Activated CD4-positive, alpha-beta T cell treated with anti-CD3 and anti-CD28 coated beads, Interleukin-2, Interleukin-4, amounts not matched to agents 100 ng/mL and 50 ng/mL, durations not matched to agents 16 hours and 8 hours (primary cell): Measurements from ENCODE around the gene WNT7B.

Experiments used
- DNase-seq: peaks from one replicate; pipeline ENCODE4 v3.0.0-alpha.2; 2020; ENCODE audit warnings: low spot score

The WNT7B gene

DNA sequence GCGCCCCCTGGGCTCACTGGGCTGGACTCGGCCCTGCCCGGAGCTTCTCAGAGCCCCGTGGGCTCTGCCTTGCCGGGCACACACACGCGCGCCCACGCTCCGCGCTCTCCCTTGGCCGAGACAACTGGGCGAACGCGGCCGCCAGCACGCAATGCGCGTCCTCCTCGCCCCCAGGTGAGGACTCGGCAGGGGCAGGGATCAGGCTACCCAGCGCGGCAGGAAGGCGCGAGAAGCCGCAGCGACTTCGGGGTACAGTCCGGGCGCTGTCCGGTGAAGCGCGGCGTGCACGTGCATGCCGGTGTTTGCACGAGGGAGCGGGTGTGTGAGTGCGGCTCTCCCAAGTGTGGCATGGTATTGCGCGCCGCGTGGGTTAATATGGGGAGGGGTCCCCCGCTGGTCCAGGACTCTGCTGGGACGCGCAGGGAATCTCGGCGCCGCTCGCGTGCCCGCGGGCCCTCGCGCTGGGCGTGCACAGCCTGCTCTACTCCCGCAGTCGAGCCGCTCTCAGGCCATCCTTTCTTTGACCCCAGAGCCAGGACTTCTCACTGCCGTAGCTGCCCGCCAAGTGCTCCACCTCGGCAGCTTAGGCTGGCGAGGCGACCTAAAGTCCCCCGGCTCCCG is 5.4 kb downstream of the WNT7B start:
- no peak for DNase-seq

GRCh38 chr22:45970705-45971407 is 6.1 kb downstream of the WNT7B start:
- DNase-seq: no peak

- no peak for DNase-seq
Measured at GRCh38 chr22:45969801-45970470, 7.0 kb downstream of the WNT7B start.

DNA sequence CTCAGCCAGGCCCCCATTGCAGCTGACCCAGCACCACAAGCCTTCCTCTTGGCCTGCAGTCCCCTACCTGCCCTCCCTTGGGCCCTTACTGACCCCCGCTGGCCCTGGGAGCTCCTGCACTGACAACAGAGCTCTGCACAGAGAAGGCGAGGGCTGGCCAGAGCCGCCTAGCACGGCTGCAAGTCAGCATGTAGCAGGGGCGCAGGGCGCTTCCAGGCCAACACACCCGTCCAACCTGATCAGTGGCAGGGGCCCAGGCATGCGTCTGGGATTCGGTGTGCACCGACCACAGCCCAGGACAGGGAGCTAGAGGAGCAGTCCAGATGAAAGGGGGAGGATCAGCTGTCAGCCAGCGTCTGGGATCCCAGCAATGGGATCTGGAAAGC is 7.6 kb downstream of the WNT7B start:
- no peak for DNase-seq

DNA sequence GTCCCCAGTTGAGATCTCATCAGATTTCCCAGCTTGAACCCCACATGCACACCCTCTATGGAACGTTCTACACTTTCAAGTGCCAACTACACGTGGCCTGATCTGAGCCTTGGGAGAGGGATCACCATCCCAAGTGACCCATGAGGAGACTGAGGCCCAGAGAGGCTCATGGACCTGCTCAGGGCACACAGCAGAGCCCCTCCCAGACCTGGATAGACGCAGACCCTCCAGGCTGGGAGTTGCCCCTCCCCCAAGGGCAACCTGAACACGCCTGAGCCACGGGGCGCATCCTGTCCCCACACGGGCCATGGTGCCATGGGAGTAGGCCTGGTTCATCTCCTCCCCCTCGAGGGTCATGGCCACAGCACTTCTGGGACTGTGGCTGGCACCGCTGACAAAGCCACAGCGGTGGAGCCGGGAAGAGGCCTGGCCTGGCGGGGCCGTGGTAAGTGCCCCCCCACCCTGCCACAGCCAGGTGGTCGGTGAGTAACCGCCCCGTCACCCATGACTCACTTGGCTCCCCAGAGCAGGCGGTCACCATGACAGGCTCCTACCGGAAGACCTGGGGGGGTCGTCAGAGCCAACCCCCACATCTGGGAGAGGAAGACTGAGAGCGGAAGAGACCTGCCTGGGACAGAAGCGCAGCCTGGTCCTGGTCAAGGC is 8.1 kb downstream of the WNT7B start:
- no peak for DNase-seq

- DNase-seq: no peak
Measured at GRCh38 chr22:45968003-45968650, 8.8 kb downstream of the WNT7B start.

- DNase-seq: no peak
Measured at GRCh38 chr22:45966895-45967365, 10.0 kb downstream of the WNT7B start.

DNA sequence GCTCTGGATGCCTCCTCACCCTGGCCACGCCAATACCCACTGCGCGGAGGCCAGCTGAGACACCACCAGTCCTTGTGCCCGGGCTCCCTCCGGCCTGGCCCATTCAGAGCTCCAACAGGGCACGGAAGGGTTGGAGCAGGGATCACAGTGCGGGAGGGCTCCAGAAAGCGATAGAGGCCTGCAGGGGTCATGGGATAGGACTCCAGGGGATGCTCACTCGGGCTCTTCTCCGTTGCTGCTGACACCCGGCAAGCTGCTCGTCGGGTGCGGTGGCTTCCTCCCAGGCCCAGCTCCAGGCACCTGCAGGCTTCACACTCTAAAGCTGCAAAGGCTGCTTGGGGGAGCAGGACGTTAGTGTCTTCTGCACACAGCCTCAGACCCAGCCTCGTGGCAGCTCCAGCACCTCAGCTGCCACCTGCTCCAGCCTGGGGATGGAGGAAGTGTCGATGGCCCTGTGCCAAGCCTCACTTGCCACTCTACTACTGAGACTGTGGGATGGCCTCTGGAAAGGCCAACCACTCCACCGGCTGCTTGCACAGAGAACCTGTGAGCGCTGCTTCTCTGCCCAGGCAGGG is 10.6 kb downstream of the WNT7B start:
- DNase-seq: no peak

- DNase-seq: no peak
Measured at GRCh38 chr22:45965563-45965962, 11.4 kb downstream of the WNT7B start.

GRCh38 chr22:45964926-45965527 is 11.9 kb downstream of the WNT7B start:
- DNase-seq: no peak

GRCh38 chr22:45964372-45964771 is 12.6 kb downstream of the WNT7B start:
- DNase-seq: no peak

DNA sequence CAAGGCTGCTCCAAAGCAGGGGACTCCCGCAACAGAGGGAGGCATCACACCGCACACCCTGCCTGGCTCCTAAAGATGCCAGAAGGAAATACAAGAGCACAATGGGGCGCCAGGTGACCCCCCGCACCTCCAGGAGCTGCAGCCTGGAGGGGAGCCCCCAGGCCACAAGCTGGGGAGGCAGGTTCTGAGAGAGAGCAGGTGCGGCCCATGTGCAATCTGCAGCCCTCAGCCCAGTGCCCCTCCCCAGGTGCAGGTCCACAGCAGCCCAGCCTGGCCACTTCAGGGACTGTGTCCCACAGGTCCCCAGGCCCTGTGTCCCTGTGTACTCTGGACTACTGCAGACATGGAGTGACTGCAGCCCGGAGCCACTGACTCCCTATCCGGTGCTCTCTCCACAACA is 13.1 kb downstream of the WNT7B start:
- DNase-seq: no peak

GRCh38 chr22:45962756-45963324 is 14.1 kb downstream of the WNT7B start:
- no peak for DNase-seq

DNA sequence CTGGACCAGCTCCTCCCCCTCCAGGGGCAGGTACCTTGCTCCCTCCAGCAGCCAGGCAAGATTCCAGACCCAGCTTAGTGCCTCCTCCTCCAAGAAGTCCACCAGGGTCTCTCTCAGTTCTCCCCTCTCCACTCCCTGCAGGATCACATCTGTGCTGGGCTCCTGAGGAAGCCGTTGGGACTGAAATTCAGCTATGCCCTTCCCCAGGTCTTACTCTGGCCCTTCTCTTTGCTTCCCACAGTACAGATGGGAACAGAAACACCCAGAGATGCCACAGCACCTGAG is 14.6 kb downstream of the WNT7B start:
- no peak for DNase-seq

DNA sequence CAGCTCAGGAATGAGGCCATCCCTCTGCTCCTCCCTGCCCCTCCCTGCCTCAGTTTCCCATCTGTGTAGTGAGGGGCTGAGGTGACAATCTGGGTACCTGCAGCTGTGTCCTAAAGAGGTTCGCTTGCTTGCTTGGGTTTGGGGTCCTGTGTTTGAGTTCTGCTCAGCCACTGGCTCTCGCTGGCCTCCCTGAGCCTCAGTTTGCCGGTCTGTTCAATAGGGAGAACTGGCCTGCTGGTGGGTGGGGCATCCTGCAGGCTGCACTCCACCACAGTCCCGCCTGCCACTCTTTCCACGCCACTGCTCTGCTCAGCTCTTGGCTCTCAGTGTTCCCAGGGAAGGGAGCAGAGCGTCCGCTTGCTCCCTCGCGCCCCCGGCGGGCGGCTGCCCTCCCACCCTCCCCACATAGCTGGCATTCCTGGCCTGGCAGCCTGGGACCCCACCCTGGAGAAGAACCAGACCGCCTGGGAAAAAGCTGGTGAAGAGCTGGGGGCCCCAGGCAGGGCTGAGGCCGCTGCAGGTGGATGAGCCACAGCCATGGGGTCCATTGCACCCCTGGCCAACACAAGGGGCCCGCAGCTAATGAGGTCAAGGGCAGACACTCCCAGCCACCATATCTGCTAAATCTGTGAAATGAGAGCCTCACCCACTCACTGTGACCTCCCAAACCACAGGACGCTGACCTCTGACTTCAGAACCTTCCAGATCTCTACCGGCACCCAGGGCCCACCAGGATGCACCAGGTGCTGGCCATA is 15.1 kb downstream of the WNT7B start:
- no peak for DNase-seq

GRCh38 chr22:45960477-45961386 is 16.2 kb downstream of the WNT7B start:
- no peak for DNase-seq

DNA sequence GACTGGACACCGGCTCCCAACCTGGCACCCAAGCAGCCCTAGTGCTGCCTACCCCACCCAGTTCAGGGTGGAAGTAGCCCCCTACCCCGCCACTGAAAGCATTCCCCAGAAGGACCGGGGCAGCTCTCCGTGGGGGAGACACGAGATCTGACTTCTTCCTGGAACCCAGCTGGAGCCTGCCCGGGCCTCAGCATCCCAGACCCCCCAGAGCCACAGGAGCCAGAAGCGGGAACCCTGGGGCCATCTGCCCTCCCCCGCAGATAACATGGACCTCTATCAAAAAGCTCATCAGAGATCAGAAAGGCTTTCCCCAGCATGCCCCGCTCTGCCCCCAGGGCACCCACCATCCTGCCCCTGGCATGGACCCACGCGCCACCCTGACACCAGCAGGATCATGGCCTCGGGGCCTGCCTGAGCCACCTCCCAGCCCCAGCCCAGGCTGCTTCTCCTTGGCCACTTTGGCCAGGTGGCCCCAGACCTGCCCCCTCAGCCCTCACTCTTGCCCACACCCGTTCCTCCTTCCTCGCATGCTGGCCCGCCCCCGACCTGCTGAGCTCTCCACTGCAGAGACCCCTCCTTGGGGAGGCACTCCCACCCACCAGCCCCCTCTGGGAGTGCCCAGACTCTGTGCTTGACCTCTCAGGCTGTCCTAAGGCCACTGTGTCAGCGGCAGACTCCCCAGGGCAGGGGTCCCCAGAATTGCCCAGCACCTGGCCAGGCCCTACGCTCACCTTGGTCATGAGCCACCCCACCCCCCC is 17.1 kb downstream of the WNT7B start:
- no peak for DNase-seq

- DNase-seq: no peak
Measured at GRCh38 chr22:45958971-45959370, 18.0 kb downstream of the WNT7B start.

GRCh38 chr22:45957826-45958225 is 19.1 kb downstream of the WNT7B start:
- no peak for DNase-seq
